ENCODE measurements around the gene WDR93. TPM values are rescaled to one million over a fixed set of nuclear protein-coding genes. Genes with fewer than 3 reads are reported as not detected.

The WDR93 gene
- total RNA-seq, 1 experiment from 2014 or later, result 0.33 TPM

DNA sequence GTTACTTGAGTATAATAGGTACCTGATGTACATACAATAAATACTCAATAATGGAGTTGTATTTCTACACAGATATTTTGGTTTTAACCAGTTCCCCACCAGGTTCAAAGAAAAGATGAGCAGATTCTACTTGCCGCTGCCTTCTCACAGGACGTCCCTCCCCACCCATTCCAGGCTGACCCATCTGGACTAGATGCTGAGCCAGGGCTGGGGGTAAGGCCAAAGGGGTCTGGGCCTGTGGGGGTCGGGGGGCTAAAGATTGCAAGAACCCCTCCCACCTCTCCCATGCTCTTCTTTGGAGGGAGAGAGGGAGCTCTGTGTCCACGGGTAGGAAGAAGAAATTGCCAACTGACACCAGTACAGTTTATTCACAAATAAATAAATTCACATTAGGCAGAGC lies 58.9 kb downstream of the WDR93 start:
- no peaks in the 10 kb centered on the region for H3K9me3 Mint-ChIP-seq (ENCODE audit: unreplicated experiment)
- CTCF ChIA-PET, result interaction anchor here (0.5 to 2.7 kb wide), 9 partner anchors 9 to 373 kb away, joined by 3 to 11 read pairs (median 5); no protein-coding TSS in a partner anchor
- H3K36me3 Mint-ChIP-seq (ENCODE audit: insufficient read depth, unreplicated experiment), result no peaks in the 10 kb centered on the region
- no peak overlapping the region for H3K27ac Mint-ChIP-seq (ENCODE audit: low read depth, unreplicated experiment)
- H3K4me3 Mint-ChIP-seq (ENCODE audit: unreplicated experiment), result peak overlapping the region; percentile 49
- no peaks in the 10 kb centered on the region for H3K27me3 Mint-ChIP-seq (ENCODE audit: insufficient read depth, unreplicated experiment)
- BruUV-seq (replicated peaks), result no TSS peak
- H3K4me1 Mint-ChIP-seq (ENCODE audit: insufficient read depth, unreplicated experiment), result peaks cover 2% of the 10 kb centered on the region
- DNase-seq (ENCODE audit: unreplicated experiment), result no peak
- TF ChIP-seq, protein P1, sequence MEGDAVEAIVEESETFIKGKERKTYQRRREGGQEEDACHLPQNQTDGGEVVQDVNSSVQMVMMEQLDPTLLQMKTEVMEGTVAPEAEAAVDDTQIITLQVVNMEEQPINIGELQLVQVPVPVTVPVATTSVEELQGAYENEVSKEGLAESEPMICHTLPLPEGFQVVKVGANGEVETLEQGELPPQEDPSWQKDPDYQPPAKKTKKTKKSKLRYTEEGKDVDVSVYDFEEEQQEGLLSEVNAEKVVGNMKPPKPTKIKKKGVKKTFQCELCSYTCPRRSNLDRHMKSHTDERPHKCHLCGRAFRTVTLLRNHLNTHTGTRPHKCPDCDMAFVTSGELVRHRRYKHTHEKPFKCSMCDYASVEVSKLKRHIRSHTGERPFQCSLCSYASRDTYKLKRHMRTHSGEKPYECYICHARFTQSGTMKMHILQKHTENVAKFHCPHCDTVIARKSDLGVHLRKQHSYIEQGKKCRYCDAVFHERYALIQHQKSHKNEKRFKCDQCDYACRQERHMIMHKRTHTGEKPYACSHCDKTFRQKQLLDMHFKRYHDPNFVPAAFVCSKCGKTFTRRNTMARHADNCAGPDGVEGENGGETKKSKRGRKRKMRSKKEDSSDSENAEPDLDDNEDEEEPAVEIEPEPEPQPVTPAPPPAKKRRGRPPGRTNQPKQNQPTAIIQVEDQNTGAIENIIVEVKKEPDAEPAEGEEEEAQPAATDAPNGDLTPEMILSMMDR (IDR thresholded peaks at IDR 0.05; ENCODE audit: unreplicated experiment), result no peak
- POLR2A ChIA-PET, result no interaction called here
- intact Hi-C loops (cut with micrococcal nuclease), result no loop called here

DNA sequence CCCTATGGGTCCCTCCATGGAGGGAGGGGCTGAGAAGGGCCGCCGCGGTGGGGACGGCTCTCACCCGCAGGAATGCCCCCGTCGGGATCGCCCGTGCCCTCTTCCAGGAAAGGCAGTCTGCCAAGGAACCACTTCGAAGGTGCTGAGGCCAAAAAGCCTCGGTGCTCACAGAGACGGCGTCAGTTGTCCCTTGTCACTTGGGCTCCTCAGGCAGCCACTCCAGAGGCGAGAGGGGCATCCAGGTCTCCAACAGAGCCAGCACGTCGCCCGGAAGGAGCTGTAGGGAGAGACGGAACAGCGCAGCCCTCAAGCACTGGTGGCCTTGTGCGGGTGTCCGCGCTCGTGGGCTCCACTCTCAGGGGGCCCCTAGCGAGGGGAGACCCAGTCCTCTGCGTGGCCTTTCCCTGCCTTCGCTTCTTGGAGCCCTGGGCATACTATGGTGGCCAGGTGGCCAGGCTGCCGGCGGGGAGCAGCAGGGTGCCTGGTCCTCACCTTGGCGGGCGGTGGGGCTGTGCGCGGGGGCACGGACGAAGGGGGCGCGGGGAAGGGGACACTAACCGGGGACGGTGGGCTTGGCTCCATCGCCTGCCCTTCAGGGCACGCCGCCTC lies 59.4 kb downstream of the WDR93 start:
- H3K27ac Mint-ChIP-seq (ENCODE audit: low read depth, unreplicated experiment), result no peak overlapping the region
- H3K27me3 Mint-ChIP-seq (ENCODE audit: insufficient read depth, unreplicated experiment), result no peaks in the 10 kb centered on the region
- intact Hi-C loops (cut with micrococcal nuclease), result no loop called here
- H3K36me3 Mint-ChIP-seq (ENCODE audit: insufficient read depth, unreplicated experiment), result no peaks in the 10 kb centered on the region
- no peak for DNase-seq (ENCODE audit: unreplicated experiment)
- CTCF ChIA-PET, result interaction anchor here (0.5 to 3.7 kb wide), 10 partner anchors 10 to 373 kb away, joined by 3 to 24 read pairs (median 4); no protein-coding TSS in a partner anchor
- peaks cover 6% of the 10 kb centered on the region for H3K4me1 Mint-ChIP-seq (ENCODE audit: insufficient read depth, unreplicated experiment)
- H3K4me3 Mint-ChIP-seq (ENCODE audit: unreplicated experiment), result peak overlapping the region; percentile 49
- TF ChIP-seq, protein P1 (IDR thresholded peaks at IDR 0.05; ENCODE audit: unreplicated experiment), result no peak
- no peaks in the 10 kb centered on the region for H3K9me3 Mint-ChIP-seq (ENCODE audit: unreplicated experiment)
- no TSS peak for BruUV-seq (replicated peaks)
- POLR2A ChIA-PET, result interaction anchor here (0.8 to 2.9 kb wide), 3 partner anchors 126 to 144 kb away, joined by 3 to 10 read pairs (median 3); no protein-coding TSS in a partner anchor

DNA sequence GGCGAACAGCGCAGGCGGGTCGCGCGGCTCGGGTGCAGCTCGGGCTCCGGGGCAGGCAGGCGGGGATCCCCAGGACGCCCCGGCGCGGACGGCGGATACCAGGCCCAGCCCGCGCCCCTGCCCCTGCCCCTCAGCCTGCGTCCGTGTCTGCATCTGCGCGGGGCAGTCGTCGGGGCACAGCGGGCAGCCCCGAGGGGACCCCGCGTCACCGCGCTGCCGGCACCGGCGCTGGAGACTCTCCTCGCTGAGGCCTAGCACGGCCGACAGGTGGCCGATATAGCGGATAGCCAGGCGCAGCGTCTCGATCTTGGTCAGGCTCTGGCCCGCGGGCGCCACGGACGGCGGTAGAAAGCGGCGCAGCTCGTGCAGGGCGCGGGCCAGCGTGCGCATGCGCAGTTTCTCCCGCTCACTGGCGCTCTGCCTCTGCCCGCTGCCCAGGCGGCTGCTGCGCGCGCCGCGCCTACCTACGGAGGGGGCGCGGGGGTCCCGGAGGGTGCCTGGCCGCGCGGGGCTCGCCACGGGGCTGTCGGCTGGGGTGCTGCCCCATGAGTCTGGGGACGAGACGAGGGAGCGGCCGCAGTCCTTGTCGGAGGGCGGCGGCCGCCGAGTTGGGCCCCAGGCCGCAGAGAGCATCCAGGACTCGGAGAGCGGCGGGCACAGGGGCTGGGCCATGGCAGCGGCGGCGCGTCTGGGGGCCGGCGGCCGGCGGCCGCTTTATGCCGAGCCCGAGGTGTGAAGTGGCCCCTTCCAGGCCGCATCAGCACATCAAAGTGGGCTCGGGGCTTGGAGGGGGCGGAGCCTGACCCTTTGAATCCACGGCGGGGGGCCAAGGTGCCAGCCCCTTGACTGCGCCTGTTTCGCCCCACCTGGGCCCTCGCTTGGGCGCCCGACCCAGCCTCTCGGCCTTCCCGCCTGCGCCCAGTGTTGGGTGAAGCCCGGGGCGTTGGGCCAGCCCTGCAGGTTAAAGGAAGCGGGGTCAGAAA lies 60.2 kb downstream of the WDR93 start, which contains the start of gene MESP1:
Gene MESP1, minus strand, starts transcription at position 690 of the 983 bp plus-strand sequence. Its CDS starts 18 bp downstream, at position 672.
- Mint-ChIP-seq H3K27me3 (ENCODE audit: insufficient read depth, unreplicated experiment) (no peaks in the 10 kb centered on the region), H3K27ac (ENCODE audit: low read depth, unreplicated experiment) (no peak within 1 kb of the TSS), H3K4me3 (ENCODE audit: unreplicated experiment) (peak within 1 kb of the TSS; percentile 49), H3K4me1 (ENCODE audit: insufficient read depth, unreplicated experiment) (peaks cover 6% of the 10 kb centered on the region), H3K9me3 (ENCODE audit: unreplicated experiment) (no peaks in the 10 kb centered on the region), H3K36me3 (ENCODE audit: insufficient read depth, unreplicated experiment) (no peaks in the 10 kb centered on the region)
- ChIA-PET POLR2A (interaction anchor here (0.8 to 2.9 kb wide), 3 partner anchors 125 to 144 kb away, joined by 3 to 10 read pairs (median 3); no protein-coding TSS in a partner anchor), CTCF (interaction anchor here (0.6 to 3.7 kb wide), 10 partner anchors 11 to 1122 kb away, joined by 3 to 24 read pairs (median 4); no protein-coding TSS in a partner anchor)
- TF ChIP-seq, protein P1 (IDR thresholded peaks at IDR 0.05; ENCODE audit: unreplicated experiment), result peak; percentile 76
- DNase-seq (ENCODE audit: unreplicated experiment), result peak; percentile 86
- no TSS peak for BruUV-seq (replicated peaks)
- intact Hi-C loops (cut with micrococcal nuclease), result no loop called here

Data from MCF 10A (cell line).